Fibroblast of the aortic adventitia (primary cell): ENCODE data around the gene TBXAS1. TPM values are rescaled to one million over a fixed set of nuclear protein-coding genes. Genes with fewer than 3 reads are reported as not detected.

Experiments used
- DNase-seq: peaks from one replicate; pipeline ENCODE4 v3.0.0-alpha.2; 2010; ENCODE audit warnings: low read depth
- H3K4me3 ChIP-seq: 2 replicates; pipeline ENCODE4 v1.5.1; 2011; ENCODE audit warnings: low read depth, mild to moderate bottlenecking, control low read depth, low read length, moderate library complexity
- total RNA-seq: library from RNA; depleted of rRNA; stranded (reverse); fragments of >200 nt; gene quantifications from 2 replicates; pipeline ENCODE4 v1.2.3, GENCODE V29; 2012; ENCODE audit warnings: low replicate concordance
- TF ChIP-seq, protein P1 (sequence below): IDR thresholded peaks from 2 replicates; pipeline ENCODE4 v1.5.1; 2011; ENCODE audit warnings: mild to moderate bottlenecking, low read length, control low read depth, inconsistent platforms; ENCODE audit not compliant: insufficient read depth

The TBXAS1 gene
- total RNA-seq, 1 donor, result 2.4 TPM

DNA sequence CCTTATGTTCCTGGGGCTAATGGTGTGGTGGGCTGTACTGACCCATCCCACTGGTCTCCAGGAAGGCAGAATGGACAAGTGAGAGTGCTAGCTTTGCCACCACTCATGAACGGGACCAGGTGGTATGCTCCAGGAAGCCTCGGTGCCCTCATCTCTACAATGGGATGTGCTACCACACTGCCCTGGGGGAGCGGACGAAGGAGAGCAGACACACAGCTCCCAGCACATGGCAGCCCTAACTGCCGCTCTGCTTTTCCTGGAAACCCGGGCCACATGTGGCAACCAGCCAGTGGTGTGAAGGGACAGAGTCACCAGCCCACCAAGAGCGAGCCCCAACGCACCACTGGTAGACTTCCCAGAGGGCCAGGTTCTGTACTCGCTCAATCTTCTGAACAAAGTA, 197.9 kb downstream of the TBXAS1 start:
- no peak overlapping the region for H3K4me3 ChIP-seq
- DNase-seq, result no peak
- TF ChIP-seq, protein P1, sequence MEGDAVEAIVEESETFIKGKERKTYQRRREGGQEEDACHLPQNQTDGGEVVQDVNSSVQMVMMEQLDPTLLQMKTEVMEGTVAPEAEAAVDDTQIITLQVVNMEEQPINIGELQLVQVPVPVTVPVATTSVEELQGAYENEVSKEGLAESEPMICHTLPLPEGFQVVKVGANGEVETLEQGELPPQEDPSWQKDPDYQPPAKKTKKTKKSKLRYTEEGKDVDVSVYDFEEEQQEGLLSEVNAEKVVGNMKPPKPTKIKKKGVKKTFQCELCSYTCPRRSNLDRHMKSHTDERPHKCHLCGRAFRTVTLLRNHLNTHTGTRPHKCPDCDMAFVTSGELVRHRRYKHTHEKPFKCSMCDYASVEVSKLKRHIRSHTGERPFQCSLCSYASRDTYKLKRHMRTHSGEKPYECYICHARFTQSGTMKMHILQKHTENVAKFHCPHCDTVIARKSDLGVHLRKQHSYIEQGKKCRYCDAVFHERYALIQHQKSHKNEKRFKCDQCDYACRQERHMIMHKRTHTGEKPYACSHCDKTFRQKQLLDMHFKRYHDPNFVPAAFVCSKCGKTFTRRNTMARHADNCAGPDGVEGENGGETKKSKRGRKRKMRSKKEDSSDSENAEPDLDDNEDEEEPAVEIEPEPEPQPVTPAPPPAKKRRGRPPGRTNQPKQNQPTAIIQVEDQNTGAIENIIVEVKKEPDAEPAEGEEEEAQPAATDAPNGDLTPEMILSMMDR, result no peak

DNA sequence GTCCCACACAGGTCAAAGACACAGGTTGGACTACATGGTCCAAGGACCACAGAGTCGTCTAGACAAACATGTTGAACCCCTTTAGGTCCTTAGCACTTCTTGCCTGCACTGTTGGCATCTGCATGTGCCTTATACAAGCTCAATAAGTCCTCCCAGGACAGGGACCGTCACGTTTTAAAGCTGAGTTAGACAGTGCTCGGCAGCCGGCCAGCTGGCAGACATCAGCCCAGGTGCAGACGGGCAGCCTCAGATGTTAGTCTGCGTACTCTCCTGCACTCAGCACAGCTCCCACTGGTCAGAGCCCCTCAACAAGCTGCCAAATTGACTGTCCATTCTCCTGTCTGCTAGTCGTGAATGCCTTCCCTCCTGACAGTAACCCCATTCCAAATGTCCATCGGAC, 198.8 kb downstream of the TBXAS1 start:
- no peak overlapping the region for H3K4me3 ChIP-seq
- TF ChIP-seq, protein P1, result no peak
- DNase-seq, result no peak

DNA sequence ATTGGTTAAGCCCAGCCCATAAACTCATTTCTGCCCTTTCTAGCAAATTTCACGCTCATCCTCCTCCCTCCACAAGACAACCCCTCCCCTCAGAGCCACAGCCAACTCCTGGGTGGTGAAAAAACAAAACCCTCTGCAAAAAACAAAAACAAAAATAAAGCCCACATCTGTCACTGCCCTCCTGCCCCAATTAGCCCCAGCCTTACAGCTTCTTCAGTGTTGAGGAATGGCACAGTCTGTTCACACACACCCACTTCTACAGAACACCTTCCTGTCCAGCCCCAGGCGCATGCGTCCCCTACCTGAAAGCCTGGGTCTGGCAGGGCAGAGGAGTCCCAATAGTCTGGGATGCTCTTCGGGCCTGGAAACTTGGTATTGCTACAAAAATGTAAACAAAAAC, 199.2 kb downstream of the TBXAS1 start:
- no peak for DNase-seq
- H3K4me3 ChIP-seq, result no peak overlapping the region
- TF ChIP-seq, protein P1, result no peak

DNA sequence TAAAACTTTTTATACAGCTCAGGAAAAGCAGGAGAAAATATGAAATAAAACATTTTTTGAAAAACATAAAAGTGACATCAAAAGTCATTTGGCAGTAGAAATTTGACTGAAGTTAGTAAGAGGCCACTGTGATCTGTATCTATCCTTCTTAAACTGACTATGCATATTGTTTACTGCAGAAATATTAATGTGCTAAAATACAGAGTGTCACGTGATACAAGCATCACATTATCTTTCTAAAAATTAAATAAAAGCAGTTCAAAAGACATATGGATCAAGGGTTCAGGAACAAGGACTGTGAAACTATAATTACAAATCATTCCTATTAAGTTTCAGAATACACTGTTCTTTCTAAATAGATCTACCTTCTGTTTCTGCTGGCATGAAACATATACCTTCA, 200.0 kb downstream of the TBXAS1 start:
- no peak for DNase-seq
- TF ChIP-seq, protein P1, result no peak
- H3K4me3 ChIP-seq, result no peak overlapping the region

DNA sequence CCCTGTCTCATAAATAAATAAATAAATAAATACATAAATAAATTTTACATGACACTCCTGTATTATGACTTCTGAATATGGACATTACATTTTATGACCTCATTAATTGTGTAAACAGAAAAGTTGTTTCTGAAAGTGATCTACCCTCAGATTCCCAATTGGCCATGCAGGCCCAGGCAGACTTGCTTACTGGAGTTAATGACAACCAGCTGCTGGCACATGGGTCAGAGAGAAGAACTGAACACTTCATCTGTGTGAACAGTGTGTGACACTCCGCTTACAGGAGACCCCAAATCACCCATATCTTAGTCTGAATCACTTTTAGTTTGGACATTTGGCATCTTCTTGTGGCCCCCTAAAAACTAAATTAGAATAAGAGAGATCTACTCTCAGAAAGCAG, 202.3 kb downstream of the TBXAS1 start:
- TF ChIP-seq, protein P1, result no peak
- DNase-seq, result no peak
- no peak overlapping the region for H3K4me3 ChIP-seq

DNA sequence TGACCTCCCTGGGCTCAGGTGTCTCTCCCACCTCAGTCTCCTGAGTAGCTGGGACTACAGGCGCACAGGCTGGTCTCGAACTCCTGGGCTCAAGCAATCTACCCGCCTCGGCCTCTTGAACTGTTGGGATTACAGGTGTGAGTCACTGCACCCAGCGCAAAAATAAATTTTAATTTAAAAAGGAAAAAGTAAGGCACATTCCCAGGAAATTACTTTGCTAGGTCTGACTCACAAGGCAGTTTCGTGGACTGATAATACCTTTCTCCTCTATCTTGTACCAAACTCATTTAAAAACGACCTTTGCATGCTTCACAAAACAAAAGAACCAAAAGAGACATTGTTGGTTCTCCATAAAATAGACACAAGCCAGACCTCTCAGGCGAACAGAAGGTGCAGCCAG, 204.0 kb downstream of the TBXAS1 start:
- DNase-seq, result peak; percentile 54
- TF ChIP-seq, protein P1, result no peak
- H3K4me3 ChIP-seq, result no peak overlapping the region

DNA sequence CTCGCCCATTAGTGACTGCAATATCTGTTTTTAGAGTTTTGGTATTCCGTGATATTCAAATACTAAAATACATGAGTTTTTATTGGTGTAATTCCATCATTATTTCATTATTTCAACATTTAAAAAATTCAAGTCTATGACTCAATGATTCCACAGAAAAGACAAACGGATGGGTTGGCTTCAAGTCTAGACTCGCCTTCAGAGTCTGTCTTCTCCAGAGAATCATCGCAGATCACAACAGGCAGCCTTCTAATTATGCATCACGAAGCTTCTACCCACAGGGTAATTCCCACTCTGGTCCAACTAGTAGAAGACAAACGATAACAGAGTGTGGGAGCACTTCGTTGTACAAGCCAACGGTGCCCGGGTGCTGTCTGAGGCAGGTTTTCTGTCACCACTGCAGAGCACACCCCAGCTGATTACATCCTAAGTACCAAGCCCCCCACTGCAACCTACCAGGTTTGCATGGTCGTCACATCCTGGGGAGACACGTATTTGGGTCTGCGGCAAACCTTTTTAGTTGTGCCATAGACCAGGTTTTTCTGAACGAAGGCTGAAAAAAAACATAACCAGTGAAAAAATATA, 204.8 kb downstream of the TBXAS1 start:
- H3K4me3 ChIP-seq, result no peak overlapping the region
- DNase-seq, result peak; percentile 15
- TF ChIP-seq, protein P1, result no peak
